ENCODE measurements around the gene BTN2A1. TPM values are rescaled to one million over a fixed set of nuclear protein-coding genes. Genes with fewer than 3 reads are reported as not detected.

BTN2A1 gene
- polyA plus RNA-seq, 1 donor, result 34.9 TPM

DNA sequence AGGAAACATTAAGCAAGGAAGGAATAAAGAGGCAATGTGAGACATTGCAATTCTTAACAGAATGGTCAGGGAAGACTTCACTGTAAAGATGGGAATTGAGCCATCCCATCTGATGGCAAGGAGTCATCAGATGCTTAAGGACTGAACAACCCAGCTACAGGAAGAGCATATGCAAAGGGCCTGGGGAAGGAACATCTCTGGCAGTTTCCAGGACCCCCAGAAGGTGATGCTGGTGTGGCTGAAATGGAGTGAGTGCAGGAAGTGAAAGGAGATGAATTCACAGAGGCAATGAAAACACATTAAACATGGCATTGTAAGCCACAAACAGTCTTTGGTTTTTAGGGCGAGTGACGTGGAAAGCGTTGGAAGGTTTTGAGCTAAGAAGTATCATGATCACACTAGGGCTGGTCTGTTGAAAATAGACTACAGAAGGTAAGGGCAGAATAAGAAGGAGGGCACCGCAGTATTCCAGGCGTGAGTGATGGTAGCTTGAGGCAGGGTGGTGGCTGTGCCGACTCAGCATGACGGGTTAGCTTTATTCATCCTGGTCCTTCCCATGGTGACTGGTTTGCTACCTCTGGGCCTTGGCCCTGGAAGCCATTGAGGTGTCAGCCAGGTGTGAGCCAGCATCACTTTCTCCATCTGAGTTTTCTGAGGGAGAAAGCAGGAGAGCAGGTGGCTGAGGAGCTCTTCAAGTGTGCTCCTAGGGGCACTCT lies 6.8 kb downstream of the BTN2A1 start:
- no peak for DNase-seq

DNA sequence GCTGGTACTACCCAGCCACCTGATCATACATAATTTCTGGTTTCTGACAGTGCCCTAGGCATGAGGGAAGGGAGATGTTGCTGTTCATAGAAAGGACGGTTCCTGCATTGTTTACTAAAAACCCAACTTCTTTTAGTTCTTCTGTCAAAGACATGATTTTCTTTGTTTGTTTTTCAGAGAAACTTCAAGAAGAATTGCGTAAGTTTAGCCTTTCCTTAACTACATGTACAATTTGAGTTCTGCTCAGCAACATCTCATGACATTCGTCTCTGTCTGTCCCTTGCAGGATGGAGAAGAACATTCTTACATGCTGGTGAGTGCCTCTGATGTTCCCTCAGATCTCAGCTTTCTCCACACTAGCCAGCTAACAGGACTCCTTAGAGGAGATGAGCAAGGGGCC lies 8.0 kb downstream of the BTN2A1 start:
- no peak for DNase-seq

DNA sequence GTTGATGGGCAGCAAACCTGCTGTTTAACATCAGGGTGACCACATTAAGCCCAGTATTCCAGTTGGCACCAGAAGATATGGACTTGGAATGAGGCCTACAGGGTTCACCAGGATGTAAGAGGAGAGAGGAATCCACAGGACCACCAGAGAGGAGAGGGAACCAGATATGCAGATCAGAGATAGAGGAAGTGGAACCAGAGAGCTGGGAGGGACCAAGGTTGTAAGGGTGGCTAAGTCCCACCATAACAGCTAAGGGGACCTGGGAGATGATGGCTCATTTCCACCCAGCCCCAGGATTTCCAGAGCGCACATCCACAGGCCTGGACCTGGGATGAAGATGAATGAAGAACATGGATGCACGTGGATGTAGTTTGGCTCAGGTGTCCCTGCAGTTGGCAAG lies 11.1 kb downstream of the BTN2A1 start:
- DNase-seq, result no peak

DNA sequence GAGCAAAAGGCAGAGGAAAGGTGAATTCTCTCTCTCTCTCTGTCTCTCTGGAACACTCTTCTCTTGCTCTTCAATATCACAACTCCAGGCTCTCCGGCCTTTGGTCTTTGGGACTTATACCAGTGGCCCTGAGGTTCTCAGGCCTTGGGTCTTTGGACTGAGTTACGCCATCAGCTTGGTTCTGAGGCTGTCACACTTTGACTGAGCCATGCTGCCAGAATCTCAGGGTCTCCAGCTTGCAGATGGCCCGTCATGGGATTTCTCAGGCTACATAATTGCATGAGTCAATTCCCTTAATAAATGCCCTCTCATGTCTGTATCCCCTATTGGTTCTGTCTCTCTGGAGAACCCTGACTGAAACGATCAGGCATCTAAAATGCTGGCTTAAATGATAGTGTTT lies 12.9 kb downstream of the BTN2A1 start:
- no peak for DNase-seq

DNA sequence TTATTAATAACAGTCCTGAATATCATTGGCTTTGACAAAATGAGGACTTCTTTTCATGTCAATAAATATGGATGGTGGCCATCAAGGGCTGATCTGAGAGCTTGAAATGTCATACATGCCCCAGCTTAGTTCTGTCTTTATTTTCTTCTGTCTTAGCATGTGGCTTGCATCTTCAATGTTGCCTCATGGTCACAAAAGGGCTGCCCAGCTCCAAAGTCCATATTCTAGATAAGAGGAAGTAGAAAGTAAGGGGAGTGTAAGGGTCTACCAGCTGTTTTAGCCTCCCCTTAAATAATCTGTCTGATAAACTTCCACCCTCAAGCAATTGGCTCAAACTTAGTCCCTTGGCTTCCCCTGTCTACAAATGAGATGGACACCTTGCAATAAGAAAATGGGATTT lies 14.2 kb downstream of the BTN2A1 start:
- no peak for DNase-seq

DNA sequence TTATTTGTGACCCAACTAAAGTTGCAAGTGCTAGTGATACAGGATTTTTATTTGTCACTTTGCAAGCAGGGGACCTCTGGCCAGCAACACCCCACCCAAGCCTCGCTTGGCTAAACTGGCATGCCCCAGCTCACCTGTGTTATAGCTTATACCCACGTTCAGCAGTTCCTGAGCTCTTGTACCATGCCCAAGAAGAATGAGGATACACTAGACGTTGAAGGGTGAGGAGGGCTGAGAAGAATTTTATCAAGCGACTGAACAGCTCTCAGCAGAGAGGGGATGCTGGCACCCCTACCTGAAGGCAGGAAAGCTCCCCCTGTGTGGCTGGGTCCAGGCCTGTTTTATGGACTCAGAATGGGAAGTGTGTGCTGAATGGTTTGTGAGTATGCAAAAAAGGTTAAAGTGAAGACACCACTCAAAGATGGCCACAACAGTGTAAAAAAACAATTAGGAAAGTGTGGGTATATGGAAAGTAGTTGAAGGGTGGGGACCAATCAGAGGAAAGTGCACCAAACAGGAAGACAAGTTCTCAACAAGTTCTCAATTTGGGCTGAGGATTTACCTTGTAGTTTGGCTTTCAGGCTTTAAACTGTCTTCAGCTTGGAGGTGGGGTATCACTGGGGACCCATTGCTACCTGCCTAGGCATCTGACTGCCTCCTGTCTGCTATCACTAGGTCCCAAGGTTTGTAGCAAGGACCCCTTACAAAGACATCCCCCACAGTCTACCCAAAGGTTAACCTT lies 15.0 kb downstream of the BTN2A1 start:
- no peak for DNase-seq

DNA sequence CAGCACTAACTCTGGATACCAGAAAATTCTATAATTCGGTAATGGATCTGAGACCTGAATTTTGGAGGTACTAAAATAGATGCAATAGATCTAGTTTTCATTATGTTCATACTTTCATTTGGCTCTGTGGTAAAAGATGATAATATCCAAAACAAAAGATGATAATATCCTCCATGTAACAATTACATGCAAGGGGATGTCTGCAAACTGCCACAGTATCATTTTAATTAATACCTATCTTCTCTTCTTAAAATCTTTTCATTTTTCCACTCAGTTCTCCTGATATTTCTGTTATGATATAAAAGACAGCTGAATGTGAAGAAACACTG lies 15.6 kb downstream of the BTN2A1 start:
- no peak for DNase-seq

DNA sequence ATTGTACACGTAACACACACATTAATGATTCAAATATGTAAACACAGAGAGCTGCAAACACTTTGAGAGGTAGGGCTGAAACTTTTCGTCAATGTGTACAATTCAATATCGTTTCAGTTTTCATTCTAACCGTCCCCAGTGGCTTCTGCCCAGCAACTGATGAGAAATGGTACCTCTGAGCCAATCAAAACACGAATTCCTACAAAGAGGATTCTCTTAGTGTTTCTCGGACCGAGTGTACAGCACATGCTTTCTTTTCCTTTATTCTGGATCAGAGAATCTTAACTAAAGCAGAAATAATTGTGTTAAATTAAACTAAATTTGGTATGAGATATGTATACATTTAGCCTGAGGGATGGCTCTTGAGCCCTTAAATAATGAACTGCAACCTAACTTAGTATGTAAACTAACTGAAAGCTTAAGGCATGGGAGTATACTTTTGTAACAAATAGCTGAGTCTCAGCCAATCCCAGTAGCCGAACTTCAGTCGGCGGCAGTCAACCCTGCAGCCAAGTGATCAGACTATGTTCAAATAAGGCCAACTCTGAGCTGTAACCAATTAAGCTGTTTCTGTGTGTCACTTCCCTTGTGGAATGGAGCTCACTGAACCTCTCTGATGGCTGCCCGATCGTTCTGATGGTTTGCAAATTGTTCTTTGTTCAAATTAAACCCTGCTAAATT lies 16.1 kb downstream of the BTN2A1 start:
- DNase-seq, result peak; percentile 90

DNA sequence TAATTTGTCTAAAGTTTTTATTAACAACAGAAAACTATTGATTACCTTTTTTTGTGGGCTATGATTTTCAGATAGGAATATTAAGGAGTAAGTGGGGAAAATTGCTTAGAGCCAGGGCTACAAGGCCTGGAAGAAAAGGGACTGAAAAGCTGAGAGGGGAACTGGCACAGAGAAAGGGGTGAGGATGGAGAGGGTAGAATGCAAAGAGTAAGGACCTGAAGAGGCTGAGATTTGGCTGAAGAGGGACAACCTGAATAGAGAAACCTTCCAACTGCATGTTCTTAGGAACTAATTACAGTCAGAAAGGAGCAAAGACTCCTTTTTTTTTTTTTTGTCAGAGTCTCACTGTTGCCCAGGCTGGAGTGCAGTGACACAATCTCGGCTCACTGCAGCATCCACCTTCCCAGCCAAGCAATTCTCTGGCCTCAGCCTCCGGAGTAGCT lies 16.7 kb downstream of the BTN2A1 start:
- DNase-seq, result no peak

DNA sequence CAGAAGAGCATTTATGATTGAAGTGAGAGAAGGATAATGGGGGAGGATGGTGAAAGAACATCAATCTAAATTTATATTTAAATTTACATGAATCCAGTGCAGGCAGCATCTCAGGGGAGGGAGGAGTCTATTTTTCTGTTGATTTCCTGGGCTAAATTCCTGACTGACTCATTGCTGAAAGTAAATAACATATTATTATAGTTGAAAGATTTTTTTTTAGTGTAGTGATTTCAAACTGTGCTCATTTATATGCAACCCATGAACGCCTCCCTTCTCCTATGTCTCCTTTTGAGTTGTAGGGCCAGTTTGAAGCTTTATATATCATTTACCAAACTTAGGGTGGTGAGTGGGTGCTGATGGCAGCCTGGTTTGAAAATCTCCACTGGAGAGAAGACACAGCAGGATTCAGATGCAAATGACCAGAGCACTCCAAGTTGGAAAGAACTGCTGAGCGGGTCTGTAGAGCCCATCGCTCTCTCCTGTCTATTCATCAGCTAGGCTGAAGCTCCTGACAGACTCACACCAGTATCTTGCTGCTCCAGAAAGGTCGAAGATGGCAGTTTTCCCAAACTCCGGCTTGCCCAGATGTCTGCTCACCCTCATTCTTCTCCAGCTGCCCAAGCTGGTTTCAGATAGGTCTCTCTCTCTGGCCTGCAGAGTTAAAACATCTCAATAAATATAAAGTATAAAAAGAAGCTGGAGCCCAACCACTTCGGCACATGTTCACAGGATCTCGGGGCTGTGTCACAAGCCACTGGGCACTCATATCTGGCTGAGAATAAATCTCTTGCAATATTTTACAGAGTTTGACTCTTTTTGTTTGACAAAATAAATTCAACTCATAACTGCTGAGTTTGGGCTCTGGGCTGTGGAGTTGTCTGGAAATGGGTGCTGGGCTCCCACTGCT lies 18.3 kb downstream of the BTN2A1 start:
- DNase-seq, result no peak

DNA sequence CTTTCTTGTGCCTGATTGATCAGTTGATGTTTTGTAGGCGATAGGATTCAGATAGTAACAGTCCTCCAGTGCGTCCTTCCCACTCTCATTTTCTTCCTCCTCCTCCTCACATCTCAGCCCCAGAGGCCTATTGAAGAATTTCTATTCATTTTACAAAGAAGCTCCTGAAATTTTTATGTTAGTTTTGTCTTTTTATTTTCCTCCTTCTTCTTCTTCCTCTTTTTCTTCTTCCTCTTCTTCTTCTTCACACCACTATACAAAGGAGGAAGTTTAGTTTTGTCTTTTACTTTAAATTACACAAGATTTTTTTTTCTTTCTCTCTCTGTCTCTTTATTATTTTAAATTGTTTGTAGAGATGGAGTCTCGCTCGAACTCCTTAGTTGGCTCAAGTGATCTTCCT lies 19.1 kb downstream of the BTN2A1 start:
- DNase-seq, result no peak

DNA sequence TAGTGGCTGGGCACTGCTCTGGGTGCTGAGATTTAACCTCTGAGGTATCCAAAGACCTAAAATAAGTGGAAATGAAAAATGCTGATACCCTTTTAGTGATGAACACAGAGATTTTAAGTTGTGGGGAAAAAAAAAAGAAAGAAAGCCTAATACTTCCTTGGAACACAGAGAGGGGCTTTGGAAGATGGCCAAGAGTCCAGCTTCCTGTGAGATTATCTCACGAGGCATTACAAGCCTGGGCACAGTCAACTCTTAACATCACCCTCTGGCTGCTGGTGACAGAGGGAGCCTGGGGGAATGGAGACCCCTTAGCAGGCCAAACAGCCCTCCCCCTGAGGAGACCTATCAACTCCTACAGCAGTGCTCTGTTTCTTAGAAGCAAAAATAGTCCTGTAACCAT lies 19.7 kb downstream of the BTN2A1 start:
- DNase-seq, result no peak

DNA sequence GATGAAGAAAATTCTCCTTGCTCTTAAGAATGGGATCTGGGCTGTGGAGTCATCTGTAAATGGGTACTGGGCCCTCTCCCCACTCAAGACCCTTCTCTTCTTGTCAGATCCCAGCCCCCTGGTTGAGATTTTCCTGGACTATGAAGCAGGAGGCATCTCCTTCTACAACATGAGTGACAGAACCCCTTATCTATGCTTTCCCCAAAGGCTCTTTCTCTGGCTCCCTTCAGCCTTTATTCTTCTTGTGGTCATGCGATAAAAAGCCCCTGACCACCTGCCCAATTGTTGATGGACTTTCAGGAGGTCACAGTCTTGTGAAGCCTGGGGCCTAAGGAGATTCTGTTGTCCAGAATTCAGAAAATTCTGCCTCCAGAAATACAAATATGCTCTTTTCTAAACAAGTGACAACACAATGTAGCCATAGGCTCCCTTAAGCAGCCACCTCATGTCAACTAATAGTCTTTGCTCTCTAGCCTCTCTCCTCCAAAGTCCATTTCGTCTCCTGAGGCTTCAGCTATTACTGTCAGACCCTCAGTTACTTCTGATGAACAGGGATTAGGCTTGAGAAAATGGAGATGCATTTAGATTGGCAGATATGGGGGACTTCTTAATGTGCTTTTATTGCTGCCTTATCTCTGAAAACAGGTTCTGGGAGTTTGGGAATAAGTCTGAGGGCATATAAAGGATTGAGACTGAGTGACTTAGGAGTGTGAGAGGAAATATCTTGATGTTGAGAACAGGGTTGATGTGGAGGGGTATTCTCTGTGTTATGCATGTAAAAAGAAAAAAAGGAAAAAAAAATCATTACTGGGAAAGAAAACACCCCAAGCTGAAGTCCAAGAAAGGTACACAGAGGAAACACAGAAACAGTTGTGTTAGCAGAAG lies 20.6 kb downstream of the BTN2A1 start:
- no peak for DNase-seq

DNA sequence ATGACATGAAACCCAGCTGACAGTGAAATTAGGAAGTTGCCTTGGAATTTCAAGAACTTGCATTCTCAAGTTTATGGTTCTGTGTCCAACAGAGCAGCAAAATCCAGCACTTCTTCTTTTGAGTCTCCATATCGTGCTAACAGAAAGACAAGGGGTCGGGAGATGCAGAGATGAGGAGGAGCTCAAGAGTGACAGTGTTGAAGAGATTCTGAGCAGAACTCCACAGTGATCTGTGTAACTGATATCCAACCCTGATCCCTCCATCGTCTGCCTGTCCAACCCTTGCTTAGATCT lies 21.2 kb downstream of the BTN2A1 start:
- no peak for DNase-seq

DNA sequence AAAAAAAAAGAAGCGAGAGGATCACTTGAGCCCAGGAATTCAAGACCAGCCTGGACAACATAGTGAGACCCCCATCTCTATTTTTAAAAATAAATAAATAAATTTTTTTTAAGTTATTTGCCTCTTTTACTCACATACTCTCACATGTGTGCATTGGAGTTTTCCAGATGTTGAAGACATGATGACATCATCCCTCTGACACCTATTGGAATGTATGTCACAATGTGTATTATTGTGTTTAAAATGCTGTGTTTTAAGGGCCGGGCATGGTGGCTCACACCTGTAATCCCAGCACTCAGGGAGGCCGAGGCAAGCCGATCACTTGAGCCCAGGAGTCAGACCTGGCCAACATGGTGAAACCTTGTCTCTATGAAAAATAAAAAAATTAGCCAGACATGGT lies 24.6 kb downstream of the BTN2A1 start:
- DNase-seq, result no peak

DNA sequence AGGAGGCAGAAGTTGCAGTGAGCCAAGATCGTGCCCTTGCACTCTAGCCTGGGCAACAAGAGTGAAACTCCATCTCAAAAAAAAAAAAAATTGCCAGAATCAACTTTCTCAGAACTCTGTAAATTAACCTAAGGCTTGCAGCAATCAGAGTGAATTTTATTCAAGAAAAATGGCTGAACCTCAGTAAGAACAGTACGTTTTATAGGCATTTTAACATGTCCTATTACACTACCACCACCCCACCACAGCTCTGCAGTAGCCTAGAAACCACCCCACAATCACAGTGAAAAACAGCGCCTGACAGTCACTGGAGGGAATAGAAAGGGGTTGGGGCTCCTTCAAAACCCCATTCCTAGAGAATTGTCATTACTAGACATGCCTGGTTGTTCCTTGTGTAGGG lies 26.0 kb downstream of the BTN2A1 start:
- DNase-seq, result no peak

DNA sequence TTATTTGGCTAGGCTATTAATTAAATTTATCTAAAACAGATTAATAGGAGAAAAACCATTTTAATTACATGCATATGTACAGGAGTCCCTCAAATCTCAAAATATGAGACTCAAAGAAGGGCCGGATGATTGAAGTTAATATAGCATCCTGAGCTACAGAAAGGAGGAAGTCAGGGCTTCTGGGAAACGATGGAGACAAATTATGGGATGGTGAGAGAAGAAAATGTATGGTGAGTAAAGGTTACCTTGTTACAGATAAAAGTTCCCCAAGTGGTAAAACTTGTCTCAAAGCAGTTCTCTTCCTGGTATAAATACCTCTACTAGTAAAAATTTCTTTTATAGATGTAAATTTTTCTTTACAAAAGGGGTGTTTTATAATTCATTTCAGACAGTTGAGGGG lies 26.4 kb downstream of the BTN2A1 start:
- no peak for DNase-seq

DNA sequence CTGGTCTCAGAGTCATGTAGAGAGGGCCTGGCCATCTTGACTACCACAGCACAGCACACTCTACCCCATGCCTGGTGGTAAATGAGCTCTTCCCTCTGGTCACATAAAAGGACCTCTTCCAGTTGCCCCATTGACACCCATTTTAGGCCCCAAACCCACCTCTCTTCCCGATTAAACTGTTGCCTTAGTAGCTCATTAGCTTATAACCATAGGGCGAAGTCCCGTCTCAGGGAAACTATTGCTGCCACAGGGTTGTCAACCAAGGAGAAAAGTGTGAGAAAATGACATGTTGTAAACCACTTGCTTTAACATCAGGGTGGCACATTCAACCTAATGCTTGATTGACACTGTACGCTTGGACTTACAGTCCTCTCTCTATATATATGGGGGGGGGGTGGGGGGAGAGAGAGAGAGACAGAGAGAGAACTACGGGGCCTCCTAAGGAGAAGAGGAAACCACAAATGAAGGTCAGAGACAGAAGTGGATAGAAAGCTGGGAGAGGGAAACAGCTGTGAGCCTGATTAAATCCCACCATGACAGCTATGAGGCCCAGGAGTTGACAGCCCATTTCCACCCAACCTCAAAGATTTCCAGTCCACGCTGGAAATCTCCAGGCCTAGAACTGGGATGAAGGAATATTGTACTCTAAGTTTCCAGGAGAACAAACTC lies 27.5 kb downstream of the BTN2A1 start:
- DNase-seq, result no peak

DNA sequence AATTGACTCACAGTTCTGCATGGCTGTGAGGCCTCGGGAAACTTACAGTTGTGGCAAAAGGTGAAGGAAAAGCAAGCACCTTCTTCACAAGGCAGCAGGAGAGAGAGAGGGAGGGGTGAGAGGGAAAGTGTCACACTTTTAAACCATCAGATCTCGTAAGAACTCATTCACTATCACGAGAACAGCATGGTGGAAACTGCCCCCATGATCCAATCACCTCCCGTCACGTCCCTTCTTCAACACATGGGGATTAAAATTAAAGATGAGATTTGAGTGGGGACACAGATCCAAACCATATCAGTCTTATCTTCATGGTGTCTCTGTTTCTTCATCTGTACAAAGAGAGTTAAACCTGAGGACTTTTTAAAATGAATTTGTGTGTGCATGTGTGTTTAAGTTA lies 28.6 kb downstream of the BTN2A1 start:
- no peak for DNase-seq

DNA sequence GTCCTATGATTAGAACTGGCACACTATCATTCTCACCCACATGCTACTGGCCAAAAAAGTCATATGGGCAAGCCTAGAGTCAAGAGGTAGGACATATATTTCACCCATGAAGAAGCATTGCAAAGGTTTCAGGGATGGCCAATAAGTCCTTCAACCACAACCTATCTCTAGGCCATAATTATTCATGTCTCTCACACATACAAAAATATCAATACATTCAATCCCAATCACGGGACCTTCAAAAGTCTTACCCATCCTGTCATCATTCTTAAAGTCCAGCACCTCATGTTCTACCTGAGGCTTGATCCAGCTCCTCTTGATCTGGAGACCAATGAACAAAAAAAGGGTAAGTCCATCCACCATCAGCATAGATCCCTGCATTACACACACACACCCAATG lies 29.7 kb downstream of the BTN2A1 start:
- DNase-seq, result no peak

Measured in left kidney (tissue), 2 donors.